ENCODE measurements around the gene ALDH9A1.
"Not testable (repeated sequence)": the region's sequence is repeated elsewhere in the genome, so short reads cannot be mapped to it uniquely, and the experiment has no call there.

ALDH9A1 gene

GRCh38 chr1:165707984-165708706 is 9.8 kb upstream of the ALDH9A1 start:
- ChIA-PET POLR2A (no interaction called here), CTCF (interaction anchor here (1.0 kb wide), 1 partner anchor 10 kb away, joined by 3 read pairs; no protein-coding TSS in a partner anchor)
- no peak for TF ChIP-seq CTCF (IDR thresholded peaks at IDR 0.05; ENCODE audit: control extremely low read depth, extremely low read depth, low read depth, missing control alignments)
- no peak for DNase-seq (ENCODE audit: extremely low spot score)

GRCh38 chr1:165703648-165704047 is 5.3 kb upstream of the ALDH9A1 start:
- ChIA-PET POLR2A (interaction anchor here (0.7 kb wide), 1 partner anchor 153 kb away, joined by 4 read pairs; no protein-coding TSS in a partner anchor), CTCF (interaction anchor here (1.0 to 1.5 kb wide), 3 partner anchors 11 to 221 kb away, joined by 3 to 4 read pairs (median 3); no protein-coding TSS in a partner anchor)
- no peak for DNase-seq (ENCODE audit: extremely low spot score)
- no peak for TF ChIP-seq CTCF (IDR thresholded peaks at IDR 0.05; ENCODE audit: control extremely low read depth, extremely low read depth, low read depth, missing control alignments)

GRCh38 chr1:165701922-165702321 is 3.6 kb upstream of the ALDH9A1 start:
- CTCF ChIA-PET; DNase-seq (ENCODE audit: extremely low spot score); POLR2A ChIA-PET: not testable (repeated sequence)

GRCh38 chr1:165699577-165699976 is 1.2 kb upstream of the ALDH9A1 start:
- no peak for DNase-seq (ENCODE audit: extremely low spot score)
- ChIA-PET POLR2A (no interaction called here), CTCF (interaction anchor here (1.3 to 4.0 kb wide), 3 partner anchors 13 to 215 kb away, joined by 4 to 19 read pairs (median 4); no protein-coding TSS in a partner anchor)
- TF ChIP-seq CTCF (IDR thresholded peaks at IDR 0.05; ENCODE audit: control extremely low read depth, extremely low read depth, low read depth, missing control alignments), result no peak

GRCh38 chr1:165698761-165699052 is 345 bp upstream of the ALDH9A1 start:
- ChIA-PET CTCF (interaction anchor here (1.0 to 4.0 kb wide), 14 partner anchors 12 to 781 kb away, joined by 3 to 22 read pairs (median 4); no protein-coding TSS in a partner anchor), POLR2A (interaction anchor here (1.2 kb wide), 1 partner anchor 13 kb away, joined by 4 read pairs; no protein-coding TSS in a partner anchor)
- TF ChIP-seq CTCF (IDR thresholded peaks at IDR 0.05; ENCODE audit: control extremely low read depth, extremely low read depth, low read depth, missing control alignments), result no peak
- no peak for DNase-seq (ENCODE audit: extremely low spot score)

- CTCF ChIA-PET, result interaction anchor here (0.6 to 4.0 kb wide), 19 partner anchors 11 to 217 kb away, joined by 3 to 22 read pairs (median 4); no protein-coding TSS in a partner anchor
- TF ChIP-seq CTCF (IDR thresholded peaks at IDR 0.05; ENCODE audit: control extremely low read depth, extremely low read depth, low read depth, missing control alignments), result no peak
- no peak for DNase-seq (ENCODE audit: extremely low spot score)
- POLR2A ChIA-PET, result interaction anchor here (1.2 kb wide), 1 partner anchor 11 kb away, joined by 4 read pairs; no protein-coding TSS in a partner anchor
These were observed 876 bp downstream of the ALDH9A1 start for GRCh38 chr1:165697491-165697880.

GRCh38 chr1:165696625-165697100 is 1.7 kb downstream of the ALDH9A1 start:
- TF ChIP-seq CTCF (IDR thresholded peaks at IDR 0.05; ENCODE audit: control extremely low read depth, extremely low read depth, low read depth, missing control alignments), result no peak
- POLR2A ChIA-PET, result no interaction called here
- CTCF ChIA-PET, result interaction anchor here (1.8 to 4.0 kb wide), 5 partner anchors 10 to 218 kb away, joined by 5 to 22 read pairs (median 16); no protein-coding TSS in a partner anchor
- DNase-seq (ENCODE audit: extremely low spot score), result no peak
